ENCODE data around the gene CENPX. TPM values are rescaled to one million over a fixed set of nuclear protein-coding genes. Genes with fewer than 3 reads are reported as not detected.

The CENPX gene
- total and polyA plus RNA-seq, 2 of the 13 experiments (the other 11 are each of a cell fraction or from before 2014, with no cell fraction given) = 92.7 to 170 TPM

DNA sequence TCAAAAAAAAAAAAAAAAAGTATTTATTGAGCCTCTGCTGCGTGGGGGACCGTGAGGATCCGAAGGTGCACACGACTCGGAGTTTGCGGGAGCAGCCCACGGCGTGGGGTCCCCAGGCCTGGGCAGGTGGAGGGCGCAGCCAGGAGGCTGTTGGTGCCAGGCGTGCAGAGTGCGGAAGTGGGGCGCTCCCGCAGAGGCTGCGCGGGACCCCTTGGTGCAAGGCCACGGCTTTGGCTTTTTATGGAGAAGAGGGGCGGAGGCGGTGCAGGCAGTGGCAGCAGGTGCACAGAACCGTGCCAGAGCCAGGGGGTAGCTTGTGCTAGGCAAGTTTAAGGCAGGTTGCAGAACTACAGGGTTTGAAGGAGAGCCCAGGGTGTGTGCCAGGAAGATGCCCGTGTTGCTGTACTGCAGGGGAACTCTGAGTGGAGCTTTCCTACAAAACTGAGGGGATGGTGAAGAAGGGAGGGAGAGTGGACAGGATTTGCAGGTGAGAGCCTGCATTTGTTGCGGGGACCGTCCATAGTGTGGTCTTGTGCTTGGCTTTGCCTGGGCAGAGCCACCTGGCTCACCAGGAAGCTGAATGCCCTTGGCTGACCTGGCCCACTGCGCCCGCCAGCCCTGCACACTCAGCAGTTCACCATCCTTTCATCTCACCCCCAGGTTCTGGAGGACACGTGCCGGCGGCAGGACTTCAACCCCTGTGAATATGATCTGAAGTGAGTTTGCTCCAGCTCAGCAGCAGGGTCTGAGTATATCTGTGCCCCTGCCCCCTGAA, 44.0 kb downstream of the CENPX start (continued):
- TF ChIP-seq ASH2L (IDR thresholded peaks at IDR 0.05; ENCODE audit: insufficient read length, low read depth, low read length) = no peak
- TF ChIP-seq, protein P1, sequence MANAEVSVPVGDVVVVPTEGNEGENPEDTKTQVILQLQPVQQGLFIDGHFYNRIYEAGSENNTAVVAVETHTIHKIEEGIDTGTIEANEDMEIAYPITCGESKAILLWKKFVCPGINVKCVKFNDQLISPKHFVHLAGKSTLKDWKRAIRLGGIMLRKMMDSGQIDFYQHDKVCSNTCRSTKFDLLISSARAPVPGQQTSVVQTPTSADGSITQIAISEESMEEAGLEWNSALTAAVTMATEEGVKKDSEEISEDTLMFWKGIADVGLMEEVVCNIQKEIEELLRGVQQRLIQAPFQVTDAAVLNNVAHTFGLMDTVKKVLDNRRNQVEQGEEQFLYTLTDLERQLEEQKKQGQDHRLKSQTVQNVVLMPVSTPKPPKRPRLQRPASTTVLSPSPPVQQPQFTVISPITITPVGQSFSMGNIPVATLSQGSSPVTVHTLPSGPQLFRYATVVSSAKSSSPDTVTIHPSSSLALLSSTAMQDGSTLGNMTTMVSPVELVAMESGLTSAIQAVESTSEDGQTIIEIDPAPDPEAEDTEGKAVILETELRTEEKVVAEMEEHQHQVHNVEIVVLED (CRISPR knock-in tag; IDR thresholded peaks at IDR 0.05; ENCODE audit: borderline replicate concordance) = no peak; the same call in 1 of the 2 replicates
- TF ChIP-seq SMYD3 (CRISPR knock-in tag; IDR thresholded peaks at IDR 0.05) = no peak
- TF ChIP-seq ZNF180 (CRISPR knock-in tag; IDR thresholded peaks at IDR 0.05; ENCODE audit: borderline replicate concordance, low read depth) = no peak
- TF ChIP-seq AKAP8 (CRISPR knock-in tag; IDR thresholded peaks at IDR 0.05) = 0 out of 2 replicates have a peak, but pooled peaks have one; percentile 40
- no peak for TF ChIP-seq ZZZ3 (CRISPR knock-in tag; IDR thresholded peaks at IDR 0.05; ENCODE audit: borderline replicate concordance)
- no peak for TF ChIP-seq EZH2 (conservative IDR thresholded peaks at IDR 0.05; ENCODE audit: low read depth, low read length)
- no peak for TF ChIP-seq ZNF143 (CRISPR knock-in tag; IDR thresholded peaks at IDR 0.05)
- no peak for TF ChIP-seq SATB2 (CRISPR knock-in tag; IDR thresholded peaks at IDR 0.05)
- TF ChIP-seq NFIB (CRISPR knock-in tag; IDR thresholded peaks at IDR 0.05; ENCODE audit: borderline replicate concordance) = no peak
- no peak for TF ChIP-seq ZNF24 (IDR thresholded peaks at IDR 0.05)
- TF ChIP-seq ARID2 (CRISPR knock-in tag; IDR thresholded peaks at IDR 0.05; ENCODE audit: borderline replicate concordance) = no peak
- no peak for TF ChIP-seq CENPT (CRISPR knock-in tag; IDR thresholded peaks at IDR 0.05; ENCODE audit: low read depth)
- no peak for TF ChIP-seq ZSCAN9 (CRISPR knock-in tag; IDR thresholded peaks at IDR 0.05; ENCODE audit: borderline replicate concordance)
- TF ChIP-seq, protein P2, sequence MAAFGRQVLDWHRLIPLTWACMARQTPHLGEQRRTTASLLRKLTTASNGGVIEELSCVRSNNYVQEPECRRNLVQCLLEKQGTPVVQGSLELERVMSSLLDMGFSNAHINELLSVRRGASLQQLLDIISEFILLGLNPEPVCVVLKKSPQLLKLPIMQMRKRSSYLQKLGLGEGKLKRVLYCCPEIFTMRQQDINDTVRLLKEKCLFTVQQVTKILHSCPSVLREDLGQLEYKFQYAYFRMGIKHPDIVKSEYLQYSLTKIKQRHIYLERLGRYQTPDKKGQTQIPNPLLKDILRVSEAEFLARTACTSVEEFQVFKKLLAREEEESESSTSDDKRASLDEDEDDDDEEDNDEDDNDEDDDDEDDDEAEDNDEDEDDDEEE (CRISPR knock-in tag; IDR thresholded peaks at IDR 0.05) = no peak
- TF ChIP-seq ZNF616 (CRISPR knock-in tag; IDR thresholded peaks at IDR 0.05; ENCODE audit: low read depth) = no peak
- TF ChIP-seq KDM6A (CRISPR knock-in tag; IDR thresholded peaks at IDR 0.05; ENCODE audit: low read depth) = no peak
- TF ChIP-seq, protein P3, sequence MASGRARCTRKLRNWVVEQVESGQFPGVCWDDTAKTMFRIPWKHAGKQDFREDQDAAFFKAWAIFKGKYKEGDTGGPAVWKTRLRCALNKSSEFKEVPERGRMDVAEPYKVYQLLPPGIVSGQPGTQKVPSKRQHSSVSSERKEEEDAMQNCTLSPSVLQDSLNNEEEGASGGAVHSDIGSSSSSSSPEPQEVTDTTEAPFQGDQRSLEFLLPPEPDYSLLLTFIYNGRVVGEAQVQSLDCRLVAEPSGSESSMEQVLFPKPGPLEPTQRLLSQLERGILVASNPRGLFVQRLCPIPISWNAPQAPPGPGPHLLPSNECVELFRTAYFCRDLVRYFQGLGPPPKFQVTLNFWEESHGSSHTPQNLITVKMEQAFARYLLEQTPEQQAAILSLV (CRISPR knock-in tag; IDR thresholded peaks at IDR 0.05; ENCODE audit: borderline replicate concordance) = no peak
- TF ChIP-seq ZNF607 (CRISPR knock-in tag; IDR thresholded peaks at IDR 0.05; ENCODE audit: borderline replicate concordance) = no peak
- TF ChIP-seq, protein P4, sequence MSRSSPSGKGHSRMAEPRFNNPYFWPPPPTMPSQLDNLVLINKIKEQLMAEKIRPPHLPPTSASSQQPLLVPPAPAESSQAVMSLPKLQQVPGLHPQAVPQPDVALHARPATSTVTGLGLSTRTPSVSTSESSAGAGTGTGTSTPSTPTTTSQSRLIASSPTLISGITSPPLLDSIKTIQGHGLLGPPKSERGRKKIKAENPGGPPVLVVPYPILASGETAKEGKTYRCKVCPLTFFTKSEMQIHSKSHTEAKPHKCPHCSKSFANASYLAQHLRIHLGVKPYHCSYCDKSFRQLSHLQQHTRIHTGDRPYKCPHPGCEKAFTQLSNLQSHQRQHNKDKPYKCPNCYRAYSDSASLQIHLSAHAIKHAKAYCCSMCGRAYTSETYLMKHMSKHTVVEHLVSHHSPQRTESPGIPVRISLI (CRISPR knock-in tag; IDR thresholded peaks at IDR 0.05; ENCODE audit: borderline replicate concordance) = no peak
- peak; percentile 95 for TF ChIP-seq AGO2 (optimal IDR thresholded peaks at IDR 0.05; ENCODE audit: low read depth, low read length)
- no peak for TF ChIP-seq ZNF790 (CRISPR knock-in tag; IDR thresholded peaks at IDR 0.05; ENCODE audit: borderline replicate concordance)
- TF ChIP-seq, protein P5, sequence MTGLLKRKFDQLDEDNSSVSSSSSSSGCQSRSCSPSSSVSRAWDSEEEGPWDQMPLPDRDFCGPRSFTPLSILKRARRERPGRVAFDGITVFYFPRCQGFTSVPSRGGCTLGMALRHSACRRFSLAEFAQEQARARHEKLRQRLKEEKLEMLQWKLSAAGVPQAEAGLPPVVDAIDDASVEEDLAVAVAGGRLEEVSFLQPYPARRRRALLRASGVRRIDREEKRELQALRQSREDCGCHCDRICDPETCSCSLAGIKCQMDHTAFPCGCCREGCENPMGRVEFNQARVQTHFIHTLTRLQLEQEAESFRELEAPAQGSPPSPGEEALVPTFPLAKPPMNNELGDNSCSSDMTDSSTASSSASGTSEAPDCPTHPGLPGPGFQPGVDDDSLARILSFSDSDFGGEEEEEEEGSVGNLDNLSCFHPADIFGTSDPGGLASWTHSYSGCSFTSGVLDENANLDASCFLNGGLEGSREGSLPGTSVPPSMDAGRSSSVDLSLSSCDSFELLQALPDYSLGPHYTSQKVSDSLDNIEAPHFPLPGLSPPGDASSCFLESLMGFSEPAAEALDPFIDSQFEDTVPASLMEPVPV (CRISPR knock-in tag; IDR thresholded peaks at IDR 0.05) = no peak

Measured in HepG2 (cell line).